Erythroblast (primary cell): ENCODE results near the gene NDUFB11.

Experiments
- GATA1 ChIP-seq: IDR thresholded peaks from 2 replicates; pipeline ENCODE4 v1.6.1; 2011; ENCODE audit warnings: low read depth, mild to moderate bottlenecking, control low read depth, low read length, moderate library complexity
- POLR2A ChIP-seq: IDR thresholded peaks from 2 replicates; pipeline ENCODE4 v1.6.1; 2011; ENCODE audit warnings: mild to moderate bottlenecking, low read length

DNA sequence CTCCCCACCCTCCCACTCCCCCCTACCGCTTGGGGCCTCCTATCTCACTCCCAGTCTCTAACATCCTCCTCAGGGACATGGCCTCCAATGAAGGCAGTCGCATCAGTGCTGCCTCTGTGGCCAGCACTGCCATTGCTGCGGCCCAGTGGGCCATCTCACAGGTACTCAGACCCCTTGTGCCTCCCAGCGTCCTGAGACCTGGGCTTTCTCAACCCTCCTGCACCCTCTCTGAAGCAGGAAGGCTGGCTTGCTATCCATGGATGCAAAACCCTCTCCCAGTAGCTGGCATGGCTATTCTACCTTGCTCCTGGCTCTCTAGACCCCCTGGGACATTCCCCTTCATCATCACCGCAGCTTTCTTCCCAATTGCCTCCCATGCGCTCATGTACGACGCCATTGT is 35.8 kb upstream of the NDUFB11 start:
- TF ChIP-seq POLR2A = no peak
- TF ChIP-seq GATA1 = no peak
